Activated effector memory CD4-positive, alpha-beta T cell treated with anti-CD3 and anti-CD28 coated beads, Interleukin-2, amount 50 U/mL, for 16 hours (primary cell): Measurements from ENCODE around the gene TBC1D16.
A peak's percentile ranks its signal among the peaks of the same experiment; 100 is the strongest.

Experiments
- DNase-seq: peaks from one replicate; pipeline ENCODE4 v3.0.0-alpha.2; 2020

Gene TBC1D16

DNA sequence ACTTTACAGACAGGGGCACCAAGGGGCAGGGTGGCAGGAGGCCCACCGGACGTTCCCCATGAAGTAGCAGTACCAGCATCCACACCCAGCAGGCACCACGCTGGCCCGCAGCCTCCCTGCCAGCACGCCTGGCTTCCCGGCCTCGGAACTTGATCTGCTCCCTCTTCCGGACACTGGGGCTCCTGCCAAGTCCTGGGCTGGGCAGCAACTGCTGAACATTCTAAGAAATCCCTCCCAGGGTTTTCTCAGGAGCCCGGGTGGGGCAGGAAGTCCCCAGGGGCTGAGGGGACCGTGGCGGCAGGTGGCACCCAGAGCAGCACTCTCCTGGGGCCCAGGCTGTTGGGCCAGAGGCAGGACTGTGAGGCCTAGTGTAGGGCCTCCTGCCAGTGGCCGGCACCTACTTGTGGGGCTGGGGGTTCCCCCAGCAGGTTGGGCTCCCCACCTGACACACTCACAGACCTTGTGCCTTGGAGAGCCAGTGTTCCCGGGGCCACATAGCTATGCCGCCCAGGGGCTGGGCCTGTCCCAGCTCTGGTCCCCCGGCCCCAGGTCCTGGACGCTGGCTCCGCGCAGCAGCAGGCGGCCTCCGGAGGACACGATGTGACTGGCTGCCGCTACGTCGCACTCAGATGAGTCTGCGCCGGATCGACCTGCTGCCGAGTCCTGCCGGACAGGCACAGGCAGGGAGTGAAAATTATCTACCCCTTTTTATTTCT lies 110.3 kb downstream of the TBC1D16 start:
- no peak for DNase-seq

DNA sequence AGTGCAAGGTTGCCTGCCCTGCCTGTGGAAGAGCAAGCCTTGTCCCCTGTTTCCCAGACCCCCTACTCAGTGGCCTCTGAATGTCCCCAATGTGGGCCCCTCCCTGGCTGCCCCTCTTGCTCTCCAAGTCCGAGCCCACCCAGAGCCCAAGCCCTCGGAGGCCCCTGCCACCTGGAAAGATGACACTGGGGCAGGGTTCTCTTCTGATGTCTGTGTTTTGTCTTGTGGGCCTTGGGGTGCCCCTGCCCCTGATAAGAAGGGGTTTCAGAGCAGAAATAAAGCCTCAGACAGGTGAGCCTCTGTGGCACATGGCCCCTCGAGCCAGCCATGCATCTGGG lies 111.1 kb downstream of the TBC1D16 start:
- no peak for DNase-seq

DNA sequence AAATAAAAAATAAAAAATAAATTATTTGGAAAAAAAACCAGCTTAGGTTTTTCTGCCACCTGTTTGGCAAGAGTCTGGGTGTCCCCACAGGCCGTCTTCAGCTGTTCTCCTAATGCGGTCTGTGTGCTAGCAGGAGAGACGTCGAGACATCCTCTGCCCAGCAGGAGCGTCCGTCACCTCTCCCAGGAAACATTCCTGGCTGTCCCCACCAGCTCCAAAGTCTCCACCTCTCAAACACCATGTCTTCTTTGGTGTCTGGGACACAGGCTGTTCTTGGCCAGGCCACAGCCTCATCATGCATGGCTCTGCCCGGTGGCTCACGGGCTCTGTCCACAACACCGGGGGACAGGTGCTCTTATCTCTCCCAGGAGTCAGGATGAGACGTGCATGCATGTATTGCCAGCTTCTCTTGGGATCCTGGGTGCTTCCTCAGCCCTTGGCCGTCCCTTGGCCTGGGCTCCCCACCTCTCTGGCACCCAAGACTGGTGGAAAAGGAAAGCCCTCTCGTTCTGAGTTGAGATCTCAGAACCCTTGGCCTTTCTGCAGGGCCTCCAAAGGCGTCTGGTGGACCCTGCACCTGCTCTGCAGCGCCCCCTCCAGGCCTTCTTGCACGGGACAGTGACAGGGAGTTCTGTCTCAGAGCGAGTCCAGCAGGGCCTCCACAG lies 111.6 kb downstream of the TBC1D16 start:
- DNase-seq: peak; percentile 72

DNA sequence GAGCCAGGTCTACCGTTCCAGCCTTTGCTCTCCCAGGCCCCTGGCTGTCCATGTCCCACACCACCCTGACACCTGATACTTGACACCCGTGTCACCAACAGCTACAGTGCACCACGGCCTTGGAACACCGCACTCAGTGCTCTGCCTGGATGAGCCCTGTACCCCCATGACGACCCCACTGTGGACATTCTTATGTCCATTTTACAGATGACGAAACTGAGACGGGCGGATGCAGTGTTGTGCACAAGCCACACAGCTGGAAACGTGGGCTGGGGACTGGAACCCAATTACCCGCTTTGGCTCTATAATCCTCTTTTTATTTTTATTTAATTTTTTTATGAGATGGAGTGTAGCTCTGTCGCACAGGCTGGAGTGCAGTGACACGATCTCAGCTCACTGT lies 112.9 kb downstream of the TBC1D16 start:
- DNase-seq: no peak

DNA sequence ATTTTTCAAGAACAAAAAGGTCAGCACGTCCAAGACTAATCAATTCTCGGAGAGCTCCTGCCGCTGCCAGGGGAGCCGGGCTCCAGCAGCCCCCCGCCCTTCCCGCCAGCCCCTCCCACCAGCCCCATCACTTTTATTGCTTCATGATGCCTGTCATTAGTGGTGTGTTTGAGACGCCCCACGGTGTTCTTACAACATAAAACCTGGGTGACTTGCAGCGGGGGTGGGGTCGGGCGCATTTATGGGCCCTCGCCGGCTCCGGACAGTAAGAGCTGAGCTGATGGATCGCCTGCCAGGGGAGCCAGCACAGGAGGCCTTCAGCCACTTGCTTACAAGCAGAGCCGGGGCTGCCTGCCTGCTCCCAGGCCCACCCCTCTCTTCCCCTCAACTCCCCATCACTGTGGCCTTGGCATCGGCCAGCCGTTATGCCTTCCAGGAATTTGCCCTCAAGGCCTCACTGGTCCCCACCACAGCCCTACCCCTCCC lies 113.5 kb downstream of the TBC1D16 start:
- no peak for DNase-seq

DNA sequence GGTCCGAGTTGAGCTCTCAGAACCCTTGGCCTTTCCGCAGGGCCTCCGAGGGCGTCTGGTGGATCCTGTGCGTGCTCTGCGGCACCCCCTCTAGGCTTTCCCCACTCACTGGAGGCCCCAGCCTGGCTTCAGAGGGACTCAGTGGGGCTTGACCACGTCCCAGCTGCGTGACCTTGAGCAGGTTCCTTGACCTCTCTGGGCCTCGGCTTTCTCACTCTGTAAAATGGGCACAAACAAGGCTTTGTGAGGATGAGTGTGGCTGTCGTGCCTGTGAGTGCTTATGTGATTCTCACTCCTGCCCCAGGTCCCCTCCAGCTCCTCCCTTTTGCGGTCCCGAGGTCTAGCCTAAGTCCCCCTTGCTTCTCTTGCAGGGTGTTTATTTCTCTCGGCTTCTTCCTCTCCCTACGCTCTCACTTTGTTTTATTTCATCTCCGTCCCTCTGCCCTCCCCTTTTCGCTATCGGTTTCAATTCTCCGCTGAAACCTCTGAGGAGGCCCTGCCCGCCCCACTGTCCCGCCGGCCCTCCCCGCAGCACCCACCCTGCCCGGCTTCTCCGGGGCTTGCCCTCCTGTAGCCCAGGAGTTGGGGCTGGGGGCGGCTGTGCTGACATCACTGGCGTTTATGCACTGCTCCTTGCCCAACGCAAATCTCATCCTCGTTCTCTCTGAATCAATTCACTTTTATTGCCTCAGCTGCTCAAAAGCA lies 114.1 kb downstream of the TBC1D16 start:
- DNase-seq: no peak

DNA sequence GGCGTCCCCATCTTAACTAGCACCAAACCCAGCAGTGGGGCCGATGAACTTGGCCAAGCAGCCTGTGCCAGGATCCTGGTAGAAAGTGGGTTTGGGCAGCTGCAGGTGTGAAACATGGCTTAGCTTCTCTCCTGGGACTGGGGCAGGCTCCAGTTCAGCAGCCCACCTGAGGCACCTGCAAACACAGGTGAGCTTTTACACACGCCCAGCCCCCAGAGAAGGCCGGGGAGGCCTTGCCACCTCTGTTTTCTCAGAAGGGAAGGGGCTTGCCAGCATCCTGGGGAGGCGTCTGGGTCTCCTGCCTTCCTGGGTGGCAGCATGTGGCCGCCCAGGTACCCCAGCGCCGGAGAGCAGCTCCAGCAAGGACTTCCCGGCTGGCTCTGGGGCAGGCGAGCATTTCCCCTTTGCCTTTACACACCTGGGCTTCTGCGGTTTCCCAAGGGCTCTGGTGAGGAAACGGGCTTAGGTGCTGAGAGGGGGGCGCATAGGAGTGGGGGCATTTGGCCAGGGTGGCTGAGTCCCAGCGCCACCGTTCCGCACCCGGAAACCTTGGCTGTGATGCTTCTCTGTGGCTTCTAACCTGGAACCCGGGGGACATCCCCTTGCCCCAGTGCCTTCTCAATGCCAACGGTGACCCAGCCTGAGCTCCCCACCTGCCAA lies 114.8 kb downstream of the TBC1D16 start:
- no peak for DNase-seq

DNA sequence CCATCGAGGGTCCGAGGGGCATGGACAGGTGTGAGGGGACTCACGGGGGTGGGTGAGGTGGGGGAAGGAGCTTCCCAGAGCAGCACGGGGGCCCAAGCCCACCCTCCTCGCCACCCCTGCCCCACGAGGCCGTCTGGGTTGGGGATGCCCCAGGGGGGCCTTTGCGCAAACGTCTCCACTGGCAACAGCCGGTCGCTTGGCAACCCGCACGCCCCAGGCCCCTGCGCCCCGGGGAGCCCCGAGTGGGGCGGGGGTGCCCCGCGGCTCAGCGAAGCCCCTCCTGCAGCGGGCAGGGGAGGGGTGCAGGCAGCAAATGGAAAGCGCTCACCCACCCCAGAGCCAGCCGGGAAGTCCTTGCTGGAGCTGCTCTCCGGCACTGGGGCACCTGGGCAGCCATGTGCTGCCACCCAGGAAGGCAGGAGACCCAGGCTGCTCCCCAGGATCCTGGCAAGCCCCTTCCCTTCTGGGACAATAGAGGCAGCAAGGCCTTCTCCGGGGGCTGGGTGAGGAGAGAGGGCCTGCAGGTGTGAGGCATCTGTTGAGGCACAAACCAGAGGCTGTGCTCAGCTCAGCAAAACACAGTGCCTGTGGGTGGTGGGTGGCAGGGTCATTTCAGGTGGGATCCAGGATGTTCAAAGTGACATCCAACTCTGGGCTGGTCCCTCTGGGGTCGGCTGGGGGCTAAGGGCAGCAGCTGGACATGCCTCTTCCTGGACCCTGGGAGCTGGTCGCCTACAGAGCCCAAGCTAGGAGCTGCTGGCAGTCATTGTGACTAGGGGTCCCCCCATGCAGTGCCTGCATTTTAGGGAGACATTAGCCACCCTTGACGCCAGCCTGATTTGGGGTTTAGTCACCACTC lies 115.6 kb downstream of the TBC1D16 start:
- DNase-seq: no peak

DNA sequence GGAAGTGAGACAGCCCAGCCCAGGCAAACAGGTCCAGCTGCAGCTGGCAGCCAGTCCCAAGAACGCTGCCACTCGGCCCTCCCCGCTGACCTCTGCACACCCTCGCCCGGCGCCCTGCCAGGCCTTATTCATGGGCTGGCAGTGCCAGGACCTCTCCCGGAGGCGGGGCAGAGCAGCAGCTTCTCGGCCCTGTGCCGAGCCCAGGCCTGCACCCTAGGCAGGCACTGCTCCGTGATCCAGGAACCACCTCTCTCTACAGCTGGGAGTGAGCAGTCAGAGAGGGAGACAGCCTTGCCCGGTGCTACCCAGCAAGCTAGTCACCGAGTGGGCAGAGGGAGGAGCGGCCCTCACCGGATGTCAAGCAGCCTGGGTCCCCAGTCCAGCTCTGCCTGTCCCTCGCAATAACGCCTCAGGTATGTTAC lies 116.5 kb downstream of the TBC1D16 start:
- no peak for DNase-seq

DNA sequence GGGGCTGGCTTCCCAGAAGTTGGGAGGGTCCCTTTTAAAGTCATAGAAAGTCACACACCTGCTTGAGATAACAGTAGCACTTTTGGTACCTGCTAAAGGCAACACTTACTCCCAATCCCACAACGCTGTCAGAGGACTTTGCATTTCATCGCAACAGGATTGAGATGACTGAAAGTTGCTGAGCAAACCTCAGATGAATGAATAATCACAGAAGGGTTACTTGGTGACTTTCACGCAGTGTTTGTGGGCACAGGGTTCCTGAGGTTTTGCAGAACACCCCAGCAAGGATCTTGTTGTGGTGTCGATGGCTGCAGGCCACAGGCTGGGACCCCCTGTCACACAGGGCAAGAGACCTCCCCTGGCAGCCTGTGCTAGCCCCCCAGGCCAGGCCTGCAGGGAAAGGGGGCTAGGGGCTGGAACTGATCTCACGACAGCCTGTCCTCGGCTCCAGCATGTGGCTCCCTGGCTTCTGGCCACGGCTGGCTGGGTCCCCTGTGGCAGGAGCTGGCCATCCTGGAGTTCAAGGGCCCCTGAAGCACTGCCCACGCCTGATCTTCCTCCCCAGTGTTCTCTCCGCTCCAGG lies 117.0 kb downstream of the TBC1D16 start:
- no peak for DNase-seq

DNA sequence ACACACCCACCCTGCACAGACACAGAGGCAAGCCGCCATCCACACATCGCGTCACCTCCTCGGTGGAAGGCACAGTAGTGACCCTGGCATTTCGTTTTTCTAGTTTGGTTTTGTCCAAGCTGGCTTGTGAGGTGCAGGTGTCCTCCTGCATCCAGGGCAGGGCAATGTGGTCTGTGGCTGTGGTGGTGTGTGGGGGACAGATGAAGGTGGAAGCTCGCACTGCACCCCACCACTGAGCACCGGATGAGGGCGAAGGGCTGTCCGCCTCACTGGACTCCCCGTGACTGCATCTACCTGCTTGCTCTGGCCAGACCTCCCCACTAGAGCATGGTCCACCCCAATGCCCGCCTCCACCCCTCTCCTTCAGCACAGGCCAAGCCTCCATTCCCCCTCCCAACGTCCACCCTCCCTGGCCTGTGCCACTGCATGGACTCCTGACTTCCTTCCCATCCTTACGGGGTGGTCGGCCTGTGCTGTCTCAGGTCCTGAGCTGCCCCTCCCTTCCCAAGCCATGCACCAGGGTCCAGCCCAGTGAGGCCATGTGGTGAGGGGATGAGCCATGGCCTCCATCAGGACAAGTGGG lies 117.7 kb downstream of the TBC1D16 start:
- DNase-seq: no peak

DNA sequence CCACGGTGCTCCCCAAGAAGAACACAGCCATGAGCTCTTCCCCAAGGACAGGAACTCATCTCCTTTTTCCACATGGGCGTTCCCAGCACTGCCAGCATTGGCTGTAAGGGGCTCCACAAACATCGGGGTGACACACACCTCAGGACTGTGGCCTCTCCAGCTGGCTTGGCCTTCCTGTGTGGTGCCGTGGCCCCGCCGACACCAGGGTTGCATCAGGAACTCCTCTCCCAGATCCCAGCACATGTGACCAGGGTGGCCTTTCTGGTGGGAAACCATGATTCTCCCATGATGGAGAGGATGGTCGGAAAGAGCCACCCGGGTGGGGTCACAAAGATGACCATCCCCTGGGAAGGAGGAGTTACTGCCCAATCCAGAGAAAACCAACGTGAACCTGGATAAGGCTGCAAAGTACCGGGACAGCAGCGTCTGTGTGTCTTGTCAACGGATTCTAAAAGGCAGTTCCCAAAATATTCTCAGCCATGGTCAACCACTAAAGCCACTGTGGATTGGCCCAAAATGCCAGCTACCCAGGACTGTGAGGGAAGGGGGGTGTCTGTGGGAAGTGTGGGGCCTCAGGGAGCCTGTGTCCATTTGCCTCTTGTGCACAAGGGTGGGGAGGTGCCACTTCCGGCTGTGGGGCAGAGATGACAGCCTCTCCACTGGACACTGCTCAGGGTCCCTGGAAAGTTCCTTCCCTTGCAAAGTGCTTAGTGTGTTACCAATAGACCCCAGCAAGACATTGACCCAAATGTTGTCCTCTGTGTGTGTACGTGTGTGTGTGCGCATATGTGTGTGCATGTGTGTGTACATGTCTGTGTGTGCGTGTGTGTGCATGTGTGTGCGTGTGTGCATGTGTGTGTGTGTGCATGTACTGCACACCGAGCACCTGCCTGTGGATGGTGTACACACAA lies 118.4 kb downstream of the TBC1D16 start:
- no peak for DNase-seq

DNA sequence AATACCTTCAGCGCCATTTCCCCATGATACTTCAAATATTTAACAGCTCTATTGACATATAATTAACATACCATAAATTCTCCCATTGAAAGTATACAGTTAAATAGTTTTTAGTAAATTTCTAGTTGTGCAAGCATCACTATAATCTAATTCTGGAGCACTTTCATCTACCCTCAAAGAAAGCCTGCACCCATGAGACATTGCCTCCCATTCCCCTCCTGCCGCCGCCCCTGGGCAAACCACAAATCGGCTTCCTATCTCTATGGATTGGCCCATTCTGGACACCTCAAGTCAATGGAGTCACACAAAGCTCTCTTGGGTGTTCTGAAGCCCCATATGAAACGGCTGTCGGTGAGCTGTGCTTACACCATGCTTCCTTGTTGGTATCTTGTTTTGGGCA lies 119.2 kb downstream of the TBC1D16 start:
- DNase-seq: no peak

DNA sequence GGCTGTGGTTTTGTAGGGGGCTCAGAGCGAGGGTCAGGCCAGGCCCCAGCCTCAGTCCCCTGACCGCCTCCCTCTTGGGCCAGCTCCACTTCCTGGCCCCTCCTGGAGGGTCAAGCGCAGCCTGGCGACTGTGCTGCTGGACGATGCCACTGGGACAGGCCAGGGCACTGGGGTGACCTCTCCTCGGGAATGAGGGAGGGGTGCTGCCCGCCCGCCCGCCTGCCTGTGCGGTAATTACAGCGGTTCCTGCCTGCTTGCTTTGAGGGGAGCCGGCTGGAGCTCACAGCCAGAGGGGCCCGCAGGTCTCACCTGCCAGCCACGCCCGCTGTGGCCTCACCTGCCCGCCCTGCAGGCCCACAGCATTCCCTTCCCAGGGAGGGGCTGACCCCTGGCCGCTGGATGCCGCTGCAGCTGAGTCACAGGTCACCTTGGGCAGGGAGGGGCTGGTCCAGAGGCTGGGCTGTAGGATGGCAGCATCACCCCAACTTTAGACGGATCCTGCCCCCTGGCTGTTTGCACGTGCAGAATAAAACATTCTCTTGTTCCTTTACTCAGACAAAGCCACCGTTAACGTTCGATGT lies 119.7 kb downstream of the TBC1D16 start:
- DNase-seq: no peak

DNA sequence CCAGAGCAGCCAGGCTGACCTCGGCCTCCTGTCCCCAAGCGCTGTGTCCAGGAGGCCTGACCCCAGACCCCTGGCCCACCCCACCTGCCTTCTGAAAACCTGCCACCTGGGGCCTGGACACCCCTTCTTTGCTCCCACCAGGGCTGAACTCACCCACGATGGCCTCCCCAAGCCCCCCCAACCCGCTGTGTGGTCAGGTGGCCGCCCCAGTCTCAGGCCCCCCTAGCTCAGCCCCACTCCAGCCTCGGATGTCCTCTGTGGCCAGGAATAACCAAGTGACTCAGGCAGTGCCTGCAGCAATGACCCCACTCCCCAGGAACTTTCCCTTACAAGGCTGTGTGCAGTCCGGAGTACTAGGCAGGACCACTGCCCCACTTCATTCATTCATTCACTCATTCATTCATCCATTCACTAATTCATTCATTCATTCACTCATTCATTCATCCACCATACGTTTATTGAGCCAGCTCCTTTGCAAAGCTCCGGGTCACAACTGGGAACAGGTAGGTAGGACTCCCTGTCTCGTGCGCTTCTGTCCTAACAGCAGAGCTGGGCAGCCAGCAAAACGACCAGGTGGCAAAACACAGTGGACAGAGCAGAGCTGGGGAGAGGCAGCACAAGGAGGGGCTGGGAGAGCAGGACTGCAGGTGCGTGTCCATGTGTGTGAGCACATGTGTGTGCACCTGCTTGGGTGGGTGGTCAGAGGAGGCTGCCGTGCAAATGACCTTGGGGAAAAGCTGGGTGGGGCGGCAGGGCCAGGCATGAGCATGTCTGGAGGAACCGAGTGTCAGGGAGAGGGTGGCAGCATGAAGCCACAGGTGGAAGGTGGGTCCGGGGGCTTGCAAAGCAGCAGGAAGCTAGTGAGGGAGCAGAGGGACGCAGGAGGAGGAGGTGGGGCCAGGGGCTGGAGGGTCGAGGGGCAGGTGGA lies 120.6 kb downstream of the TBC1D16 start:
- DNase-seq: no peak

DNA sequence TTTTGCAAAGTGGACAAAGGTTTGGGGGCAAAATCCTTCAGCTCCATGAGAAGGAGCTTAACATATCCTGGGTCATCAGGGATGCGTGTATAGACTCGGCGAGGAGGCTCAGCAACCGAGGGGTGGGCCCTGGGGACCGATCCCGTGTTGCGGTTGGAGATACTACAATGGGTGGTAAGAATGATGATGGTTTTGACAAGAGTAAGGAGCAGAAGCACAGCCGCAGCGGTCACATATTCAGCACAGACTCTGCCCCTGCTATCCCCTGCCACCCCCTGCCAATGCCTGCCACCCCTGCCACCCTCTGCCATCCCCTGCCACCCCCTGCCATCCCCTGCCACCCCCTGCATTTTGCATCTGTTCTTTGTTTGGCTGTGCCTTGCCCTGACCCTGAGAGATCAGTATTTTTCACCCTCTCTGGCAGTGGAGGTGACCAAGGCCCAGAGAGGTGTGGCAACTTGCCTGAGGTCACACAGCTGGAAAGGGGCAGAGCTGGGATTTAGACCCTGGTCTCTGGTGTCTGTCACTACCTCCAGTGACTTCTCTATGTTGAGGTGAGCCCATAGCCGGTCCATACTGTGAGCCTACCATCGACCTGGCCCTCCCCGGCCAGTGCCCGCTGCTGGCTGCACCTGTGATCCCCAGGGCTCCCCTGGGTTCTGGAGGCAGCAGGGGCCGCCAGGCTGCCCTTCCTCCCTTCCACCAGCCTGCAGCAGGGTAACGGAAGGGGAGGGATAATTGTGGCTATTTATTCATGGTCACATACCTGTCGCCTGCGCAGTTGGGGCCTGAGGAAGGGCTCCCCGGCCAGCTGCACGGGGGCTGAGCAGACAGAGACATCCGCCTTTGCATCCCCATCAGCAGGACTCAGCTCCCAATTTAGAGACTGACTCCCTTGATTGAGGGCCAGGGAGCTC lies 121.5 kb downstream of the TBC1D16 start:
- DNase-seq: no peak

DNA sequence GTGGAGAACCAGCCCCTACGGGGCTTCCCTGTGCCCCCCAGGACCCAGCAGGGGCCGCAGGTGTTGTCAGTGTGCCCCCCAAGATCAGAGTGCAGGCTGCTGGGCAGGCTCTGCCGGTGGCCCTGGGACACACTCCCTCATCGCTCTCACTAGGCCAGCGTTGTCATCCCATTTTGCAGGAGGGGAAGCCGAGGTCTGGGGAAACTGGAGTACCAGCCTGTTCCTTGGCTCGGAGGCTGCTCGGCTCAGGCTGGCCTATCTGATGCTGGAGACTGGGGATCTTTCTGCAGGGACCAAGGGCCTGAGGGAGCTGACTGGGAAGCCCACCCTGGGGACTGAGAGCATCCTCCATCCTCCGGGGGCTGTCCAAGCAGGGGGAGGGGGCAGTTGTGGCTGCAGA lies 122.2 kb downstream of the TBC1D16 start:
- DNase-seq: no peak
